ENCODE results near the gene RETSAT.

Gene RETSAT

DNA sequence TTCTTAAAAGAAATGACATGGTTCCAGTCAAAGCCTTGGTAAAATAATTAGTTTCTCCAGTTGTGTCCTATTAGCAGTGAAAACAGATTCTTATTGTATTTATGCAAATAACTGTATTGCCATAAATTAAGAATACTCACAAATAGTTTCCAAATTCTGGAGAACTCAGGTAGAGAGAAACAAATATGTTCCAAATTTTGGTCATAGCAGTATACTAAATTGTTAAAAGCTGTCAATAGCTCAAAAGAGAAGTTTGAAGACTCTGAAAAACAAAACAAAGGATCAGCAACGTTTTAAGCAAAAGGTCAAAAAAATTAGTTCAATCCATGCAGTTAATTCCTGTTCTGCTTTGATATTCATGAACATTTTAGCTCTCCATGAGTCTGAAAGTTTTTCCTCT is 25.7 kb upstream of the RETSAT start:
- TF ChIP-seq, protein P1, sequence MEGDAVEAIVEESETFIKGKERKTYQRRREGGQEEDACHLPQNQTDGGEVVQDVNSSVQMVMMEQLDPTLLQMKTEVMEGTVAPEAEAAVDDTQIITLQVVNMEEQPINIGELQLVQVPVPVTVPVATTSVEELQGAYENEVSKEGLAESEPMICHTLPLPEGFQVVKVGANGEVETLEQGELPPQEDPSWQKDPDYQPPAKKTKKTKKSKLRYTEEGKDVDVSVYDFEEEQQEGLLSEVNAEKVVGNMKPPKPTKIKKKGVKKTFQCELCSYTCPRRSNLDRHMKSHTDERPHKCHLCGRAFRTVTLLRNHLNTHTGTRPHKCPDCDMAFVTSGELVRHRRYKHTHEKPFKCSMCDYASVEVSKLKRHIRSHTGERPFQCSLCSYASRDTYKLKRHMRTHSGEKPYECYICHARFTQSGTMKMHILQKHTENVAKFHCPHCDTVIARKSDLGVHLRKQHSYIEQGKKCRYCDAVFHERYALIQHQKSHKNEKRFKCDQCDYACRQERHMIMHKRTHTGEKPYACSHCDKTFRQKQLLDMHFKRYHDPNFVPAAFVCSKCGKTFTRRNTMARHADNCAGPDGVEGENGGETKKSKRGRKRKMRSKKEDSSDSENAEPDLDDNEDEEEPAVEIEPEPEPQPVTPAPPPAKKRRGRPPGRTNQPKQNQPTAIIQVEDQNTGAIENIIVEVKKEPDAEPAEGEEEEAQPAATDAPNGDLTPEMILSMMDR (conservative IDR thresholded peaks at IDR 0.05; ENCODE audit: control insufficient read depth, insufficient read depth, low read depth, low read length), result no peak
- no peak for DNase-seq (ENCODE audit: low read depth)
- H3K4me3 ChIP-seq (ENCODE audit: control insufficient read depth, low read depth, low read length), result no peak overlapping the region

DNA sequence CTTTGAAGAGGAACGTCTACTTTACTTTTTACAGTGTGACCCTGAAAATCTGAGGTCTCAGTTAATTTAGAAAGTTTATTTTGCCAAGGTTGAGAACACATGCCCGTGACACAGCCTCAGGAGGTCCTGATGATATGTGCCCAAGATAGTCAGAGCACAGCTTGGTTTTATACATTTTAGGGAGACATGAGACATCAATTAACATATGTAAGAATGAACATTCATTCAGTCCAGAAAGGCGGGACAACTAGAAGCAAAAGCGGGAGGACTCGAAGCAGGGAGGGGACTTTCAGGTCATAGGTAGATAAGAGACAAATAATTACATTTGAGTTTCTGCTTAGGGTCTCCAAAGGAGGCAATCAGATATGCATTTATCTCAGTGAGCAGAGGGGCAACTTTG is 23.9 kb upstream of the RETSAT start:
- no peak for DNase-seq (ENCODE audit: low read depth)
- H3K4me3 ChIP-seq (ENCODE audit: control insufficient read depth, low read depth, low read length), result no peak overlapping the region
- TF ChIP-seq, protein P1 (conservative IDR thresholded peaks at IDR 0.05; ENCODE audit: control insufficient read depth, insufficient read depth, low read depth, low read length), result no peak

DNA sequence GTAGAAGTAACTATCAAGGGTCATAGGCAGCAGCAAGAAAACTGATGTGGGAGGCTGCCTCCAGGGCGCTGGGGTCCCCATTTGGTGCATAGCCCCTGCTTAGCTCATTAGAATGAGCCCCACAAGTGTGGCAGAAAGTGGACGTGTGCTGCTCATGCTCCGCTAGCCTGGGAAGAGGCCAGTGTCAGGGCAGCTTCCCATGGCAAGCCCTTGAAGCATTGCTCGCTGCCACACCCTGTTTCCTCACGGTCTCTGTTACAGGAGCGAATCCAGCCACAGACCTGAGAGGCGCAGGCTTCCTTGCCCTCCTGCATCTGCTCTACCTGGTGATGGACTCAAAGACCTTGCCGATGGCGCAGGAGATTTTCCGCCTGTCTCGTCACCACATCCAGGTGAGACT is 22.8 kb upstream of the RETSAT start:
- no peak for DNase-seq (ENCODE audit: low read depth)
- TF ChIP-seq, protein P1 (conservative IDR thresholded peaks at IDR 0.05; ENCODE audit: control insufficient read depth, insufficient read depth, low read depth, low read length), result no peak
- no peak overlapping the region for H3K4me3 ChIP-seq (ENCODE audit: control insufficient read depth, low read depth, low read length)

DNA sequence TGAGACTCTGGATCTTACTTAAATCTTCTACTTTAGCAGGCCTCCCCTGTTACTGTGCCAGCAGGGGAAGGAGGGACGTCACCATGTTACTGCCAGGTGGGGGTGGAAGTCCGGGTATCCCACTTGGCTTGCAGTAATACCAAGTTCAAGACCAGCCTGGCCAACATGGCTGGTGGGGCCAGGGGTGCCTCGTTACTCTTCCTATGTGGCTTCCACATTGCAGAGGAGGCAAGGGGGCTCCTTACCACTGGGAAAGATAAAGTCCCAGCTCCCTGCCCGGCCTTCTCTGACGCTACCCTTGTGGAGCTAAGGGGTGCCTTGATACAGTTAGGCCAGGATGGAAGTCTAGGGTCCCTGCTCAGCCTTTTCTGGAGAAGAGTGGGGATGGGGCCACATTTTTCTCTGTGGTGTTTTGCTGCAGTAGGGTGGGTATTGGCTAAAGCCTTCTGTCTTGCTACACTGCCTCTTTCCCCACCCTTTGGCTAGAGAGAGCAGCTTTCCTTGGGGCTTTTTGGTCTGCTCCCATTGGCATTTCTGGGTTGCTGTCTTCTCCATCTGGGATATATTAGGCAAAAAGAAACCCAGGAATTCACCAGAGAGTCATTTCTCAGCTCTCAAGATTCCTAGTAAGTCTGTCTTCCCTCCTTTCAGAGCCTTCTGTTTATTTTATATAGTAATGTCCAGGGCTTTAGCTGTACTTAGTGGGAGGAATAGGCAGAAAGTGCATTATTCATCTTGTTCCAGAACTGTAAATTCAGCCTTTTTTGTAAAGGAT is 22.1 kb upstream of the RETSAT start:
- H3K4me3 ChIP-seq (ENCODE audit: control insufficient read depth, low read depth, low read length), result no peak overlapping the region
- no peak for DNase-seq (ENCODE audit: low read depth)
- TF ChIP-seq, protein P1 (conservative IDR thresholded peaks at IDR 0.05; ENCODE audit: control insufficient read depth, insufficient read depth, low read depth, low read length), result no peak

DNA sequence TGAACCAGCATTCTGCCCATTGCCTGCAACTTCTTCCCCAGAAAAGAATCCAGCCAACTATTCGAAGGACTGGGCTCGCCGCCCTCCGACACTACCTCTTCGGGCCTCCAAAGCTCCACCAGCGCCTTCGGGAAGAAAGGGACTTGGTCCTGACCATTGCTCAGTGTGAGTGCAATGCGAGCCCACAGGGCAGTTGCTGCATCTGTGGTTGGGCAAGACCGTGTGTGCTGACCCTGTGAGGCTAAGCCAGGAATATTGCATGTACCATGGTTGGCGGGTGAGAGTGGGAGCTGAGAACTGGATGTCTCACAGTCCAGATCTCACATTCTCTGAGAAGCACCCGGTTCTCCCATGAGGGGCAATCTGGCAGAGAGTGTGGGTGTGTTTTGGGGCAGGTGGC is 16.7 kb upstream of the RETSAT start:
- no peak overlapping the region for H3K4me3 ChIP-seq (ENCODE audit: control insufficient read depth, low read depth, low read length)
- TF ChIP-seq, protein P1 (conservative IDR thresholded peaks at IDR 0.05; ENCODE audit: control insufficient read depth, insufficient read depth, low read depth, low read length), result no peak
- no peak for DNase-seq (ENCODE audit: low read depth)

DNA sequence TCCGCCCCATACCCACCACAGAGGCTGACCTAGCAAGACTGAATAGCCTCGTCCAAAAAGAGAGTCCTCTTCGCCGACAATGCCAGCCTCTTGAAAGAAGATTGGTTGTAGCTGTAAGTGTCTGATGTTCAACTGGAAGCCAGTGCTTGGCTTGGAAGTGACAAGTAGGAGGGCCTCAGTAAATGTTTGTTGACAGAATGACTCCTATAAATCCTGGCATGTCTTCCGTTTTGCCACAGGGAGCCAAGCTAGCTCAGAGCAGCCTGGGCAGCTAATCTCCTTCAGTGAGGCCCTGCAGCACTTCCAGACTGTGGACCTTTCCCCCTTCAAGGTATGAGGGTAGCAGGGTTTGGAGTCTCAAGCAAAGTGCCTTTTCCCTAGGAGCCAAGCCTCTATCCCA is 15.2 kb upstream of the RETSAT start:
- H3K4me3 ChIP-seq (ENCODE audit: control insufficient read depth, low read depth, low read length), result no peak overlapping the region
- DNase-seq (ENCODE audit: low read depth), result no peak
- TF ChIP-seq, protein P1 (conservative IDR thresholded peaks at IDR 0.05; ENCODE audit: control insufficient read depth, insufficient read depth, low read depth, low read length), result no peak
